GM21737 (cell line): ENCODE data around the gene RNF157.

Experiments
- ATAC-seq: cut with Tn5 transposase; IDR thresholded peaks from one replicate; pipeline ENCODE4 v1.9.1; 2021; ENCODE audit warnings: mild to moderate bottlenecking, moderate library complexity; ENCODE audit not compliant: unreplicated experiment

Gene RNF157

GRCh38 chr17:76240461-76241203 lies at the start of gene RNF157:
Gene RNF157, minus strand, starts transcription at chr17:76240493. Its CDS starts 253 bp downstream, at chr17:76240240.
- ATAC-seq, result peak; percentile 54

DNA sequence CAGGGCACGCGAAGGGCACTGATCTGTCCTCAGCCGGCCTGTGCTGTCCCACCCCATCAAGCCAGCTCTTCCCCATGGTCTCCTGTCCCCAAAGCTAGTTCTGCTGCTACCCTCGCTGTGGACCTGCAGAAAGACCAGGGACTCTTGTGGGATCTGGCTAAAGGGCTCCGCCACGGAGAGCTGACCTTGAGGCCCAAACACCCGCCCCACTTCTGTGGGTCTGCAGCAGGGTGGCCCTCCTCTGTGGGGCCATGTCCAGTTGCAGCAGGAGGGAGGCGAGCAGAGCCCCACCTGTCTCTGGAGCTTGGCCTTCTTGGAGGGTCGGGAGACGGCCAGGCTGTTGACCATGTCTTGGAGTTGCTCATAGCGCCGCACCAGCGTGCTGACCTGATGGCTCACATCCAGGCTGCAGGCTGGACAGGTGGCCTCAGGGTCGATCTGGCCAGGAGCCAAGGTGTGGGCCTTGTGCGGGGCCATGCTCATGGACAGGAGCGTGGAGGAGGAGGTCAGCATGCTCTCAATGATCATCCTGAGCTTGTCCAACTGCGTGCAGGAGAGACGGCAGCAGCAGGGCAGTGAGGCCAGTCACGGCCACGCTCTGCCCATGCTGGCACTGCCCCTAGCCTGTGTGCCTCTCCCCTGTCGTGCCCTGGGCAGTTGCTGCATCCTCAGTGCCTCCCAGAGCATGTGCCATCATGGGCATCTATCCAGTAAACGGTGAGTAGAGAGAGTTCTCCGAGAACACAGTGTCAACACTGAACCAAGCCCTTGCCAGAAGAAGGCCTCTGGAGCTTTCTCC lies 41.5 kb upstream of the RNF157 start:
- ATAC-seq, result no peak

DNA sequence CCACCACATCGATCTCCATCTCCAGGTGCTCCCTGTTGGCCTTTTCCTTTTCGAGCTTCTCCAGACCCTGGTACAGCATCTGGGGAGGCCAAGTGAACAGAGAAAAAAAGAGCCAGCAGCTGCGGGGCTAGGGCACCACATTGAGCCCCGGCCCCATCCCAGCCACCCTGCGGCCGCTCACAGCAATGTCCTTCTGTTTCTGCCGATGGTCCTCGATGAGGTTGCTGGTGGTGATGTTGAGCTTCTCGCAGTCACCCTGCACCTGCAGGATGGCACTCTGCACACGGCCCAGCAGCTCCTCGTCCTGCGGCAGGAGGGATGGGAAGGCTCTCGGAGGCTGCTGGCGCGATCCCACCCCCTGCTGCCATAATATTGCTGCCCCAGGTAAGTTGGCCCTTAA lies 40.4 kb upstream of the RNF157 start:
- no peak for ATAC-seq

- ATAC-seq, result no peak
Observed at GRCh38 chr17:76279742-76280287, 39.5 kb upstream of the RNF157 start.

DNA sequence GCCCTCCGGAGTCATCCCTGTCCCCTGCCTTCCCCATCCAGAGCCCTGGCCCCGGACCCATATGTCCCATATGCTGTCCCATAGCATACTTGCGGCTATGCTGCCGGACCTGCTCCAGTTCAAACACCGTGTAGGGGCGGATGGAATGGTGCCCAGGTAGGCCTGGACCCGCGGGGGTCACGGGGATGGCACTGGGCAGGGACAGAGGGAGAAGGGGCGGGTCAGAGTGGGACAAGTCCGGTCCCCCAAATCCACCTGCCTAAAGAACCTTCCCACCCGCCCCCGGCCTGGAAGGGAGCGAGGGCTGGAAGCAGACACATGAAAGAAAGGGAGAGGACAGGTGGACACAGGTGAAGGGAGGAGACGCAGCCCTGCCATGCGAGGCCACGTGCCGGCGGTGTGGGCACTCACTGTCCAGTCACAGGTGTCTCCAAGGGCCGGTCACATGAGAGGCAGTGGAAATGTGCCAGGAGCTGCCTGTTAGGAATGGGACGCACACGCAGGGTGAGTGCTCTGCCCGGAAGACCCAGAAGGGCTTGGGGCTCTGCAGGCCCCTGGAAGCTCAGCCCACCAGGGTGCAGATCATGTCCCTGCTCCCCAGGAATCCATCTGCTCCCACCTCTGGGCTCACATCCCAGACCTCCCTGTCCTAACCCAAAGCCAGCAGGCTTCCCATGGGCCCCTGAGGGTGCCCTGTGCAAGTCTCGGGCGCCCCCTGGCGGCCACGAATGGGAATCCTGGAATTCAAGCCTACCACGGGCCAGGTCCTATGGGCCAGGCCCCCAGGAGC lies 38.9 kb upstream of the RNF157 start:
- ATAC-seq, result no peak

DNA sequence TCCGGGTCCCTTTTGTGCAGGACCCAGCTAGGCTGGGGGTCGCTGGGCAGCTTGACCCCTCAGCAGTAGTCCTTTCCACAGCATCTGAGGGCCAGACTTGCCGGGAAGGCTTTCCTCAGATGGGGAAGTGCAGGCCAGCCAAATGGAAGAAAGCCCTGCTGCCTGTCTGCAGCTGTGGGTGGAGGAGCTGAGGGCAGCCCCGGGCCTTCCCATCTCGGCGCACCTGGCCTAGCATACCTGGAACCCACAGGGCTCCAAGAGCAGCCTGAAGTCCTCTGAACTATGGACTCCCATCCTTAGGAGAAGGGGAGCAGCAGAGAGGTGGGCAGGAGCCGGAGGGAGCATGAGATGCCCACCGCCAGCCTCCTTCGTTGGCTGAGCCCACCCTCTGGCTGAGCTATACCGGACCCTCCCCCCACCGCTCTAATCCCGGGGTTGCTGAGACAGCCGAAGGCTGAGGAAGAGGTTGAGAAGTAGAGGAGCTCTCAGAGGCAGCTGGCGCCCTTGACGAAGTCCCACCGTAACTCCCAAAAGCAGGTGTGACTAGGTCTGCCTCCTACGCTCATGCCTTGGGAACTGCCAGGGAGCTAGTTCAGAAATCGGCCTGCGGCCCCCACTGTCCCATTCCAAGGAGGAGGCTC lies 38.1 kb upstream of the RNF157 start:
- ATAC-seq, result no peak

DNA sequence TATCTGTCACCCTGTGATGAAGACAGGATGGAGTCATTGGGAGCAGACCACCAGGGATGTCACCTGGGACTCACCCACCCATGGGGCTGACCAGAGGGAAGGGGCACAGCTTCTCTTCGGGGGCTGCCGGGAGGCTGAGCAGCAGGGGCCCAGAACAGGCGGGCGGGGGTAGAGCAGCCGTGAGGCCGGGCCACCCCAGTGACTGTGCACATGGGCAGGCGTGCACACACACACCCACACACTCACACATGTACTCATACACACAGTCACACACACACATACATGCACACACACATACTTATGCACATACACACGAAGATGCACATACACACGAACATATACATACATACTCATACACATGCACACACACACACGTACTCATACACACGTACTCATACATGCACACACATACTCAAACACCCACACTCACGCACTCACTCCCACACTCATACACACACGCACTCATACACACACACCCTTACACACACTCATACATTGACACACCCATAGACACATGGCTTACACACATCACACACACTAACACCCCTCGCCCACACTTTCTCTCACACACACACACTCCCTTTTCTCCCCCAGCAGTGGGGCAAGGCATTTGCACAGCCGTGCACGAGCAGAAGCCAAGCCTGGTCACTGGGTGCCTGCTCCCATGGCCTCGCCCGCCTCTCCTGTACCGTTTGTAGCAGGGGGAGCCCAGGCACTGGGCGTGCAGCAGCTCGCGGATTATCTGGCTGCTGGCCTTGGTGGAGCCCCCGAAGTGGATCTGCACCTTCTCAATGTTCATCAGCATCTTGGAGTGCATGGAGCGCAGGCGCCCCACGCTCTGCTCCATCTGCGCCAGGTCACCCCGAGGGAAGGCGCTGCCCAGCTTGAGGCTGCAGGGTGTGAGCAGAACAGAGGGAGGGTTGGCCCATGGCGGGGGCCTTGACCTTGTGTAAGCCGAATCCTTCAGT lies 37.3 kb upstream of the RNF157 start:
- no peak for ATAC-seq

DNA sequence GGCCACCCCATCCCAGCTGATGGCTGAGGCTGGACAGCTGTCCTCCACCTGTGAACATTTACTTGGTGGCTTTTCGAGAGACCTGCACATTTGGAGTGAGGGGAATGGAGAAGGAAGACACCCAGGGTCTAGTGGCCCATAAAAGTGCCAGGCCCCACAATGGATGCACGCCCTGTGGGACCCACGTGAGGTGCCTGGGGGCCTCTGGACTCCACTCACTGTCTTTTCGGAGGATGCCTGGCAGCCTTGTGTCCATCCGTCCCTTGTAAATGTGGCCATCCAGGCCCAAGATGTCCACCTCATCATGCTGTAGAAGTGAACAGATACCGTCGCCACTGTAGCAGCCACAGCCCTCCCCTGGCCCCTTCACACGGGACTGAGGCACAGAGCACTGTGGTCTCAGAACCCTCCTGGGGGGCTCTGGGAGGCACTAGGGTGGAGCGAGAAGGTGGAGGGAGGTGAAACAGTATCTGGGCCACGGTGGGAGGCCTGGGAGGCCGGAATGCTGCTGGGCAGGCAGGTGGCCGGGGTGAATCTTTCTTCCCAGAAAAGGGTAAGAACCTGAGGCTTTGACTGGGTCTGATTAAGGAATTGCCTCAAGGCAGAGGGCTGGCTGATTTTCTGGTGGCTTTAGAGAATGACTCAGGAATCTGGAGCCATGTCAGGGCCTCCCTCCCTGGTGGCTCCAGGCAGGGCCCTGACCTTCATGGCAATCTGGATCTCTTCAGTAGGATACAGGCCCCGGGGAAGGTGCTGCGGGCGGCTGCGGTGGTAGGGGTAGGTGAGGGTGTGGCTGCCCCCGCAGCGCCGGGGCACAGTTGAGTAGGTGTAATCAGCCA lies 36.4 kb upstream of the RNF157 start:
- no peak for ATAC-seq

- no peak for ATAC-seq
Observed at GRCh38 chr17:76276069-76276431, 35.8 kb upstream of the RNF157 start.

DNA sequence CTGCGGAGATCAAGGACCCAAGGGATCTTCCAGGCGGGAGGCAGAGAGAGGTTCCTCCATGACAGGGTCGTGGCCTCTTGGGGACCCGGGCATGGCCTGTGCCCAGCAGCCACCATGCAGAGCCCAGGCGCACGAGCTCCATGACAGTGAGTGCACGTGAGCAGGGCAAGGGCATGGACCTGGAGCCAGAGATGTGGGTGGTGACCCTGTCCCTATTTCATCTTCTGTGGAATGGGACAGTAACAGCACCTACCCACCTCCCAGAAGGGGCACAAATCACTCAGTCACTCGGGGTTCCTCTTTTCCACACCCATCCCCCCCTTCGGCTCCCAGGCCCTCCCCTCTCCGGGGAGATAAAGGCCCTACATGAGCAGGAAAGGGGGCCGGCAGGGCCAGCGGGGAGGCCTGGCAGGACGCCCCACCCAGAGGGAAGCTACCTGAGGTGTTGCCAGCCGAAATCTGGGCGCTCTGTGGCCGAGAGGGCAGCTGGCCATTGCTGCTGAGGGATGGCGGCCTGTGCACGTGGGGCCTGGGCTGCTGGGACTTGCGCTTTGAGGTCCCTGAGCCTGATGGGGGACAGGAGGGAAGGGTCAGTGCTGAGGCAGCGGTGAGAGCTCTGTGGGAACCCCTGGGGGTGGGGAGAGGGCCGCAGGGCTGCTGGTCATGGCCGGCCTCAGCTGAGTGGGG lies 35.2 kb upstream of the RNF157 start:
- ATAC-seq, result no peak

- ATAC-seq, result no peak
Observed at GRCh38 chr17:76274112-76274956, 34.0 kb upstream of the RNF157 start.

GRCh38 chr17:76273445-76274111 lies 33.3 kb upstream of the RNF157 start:
- ATAC-seq, result no peak

GRCh38 chr17:76272541-76273444 lies 32.5 kb upstream of the RNF157 start:
- ATAC-seq, result peak; percentile 7

DNA sequence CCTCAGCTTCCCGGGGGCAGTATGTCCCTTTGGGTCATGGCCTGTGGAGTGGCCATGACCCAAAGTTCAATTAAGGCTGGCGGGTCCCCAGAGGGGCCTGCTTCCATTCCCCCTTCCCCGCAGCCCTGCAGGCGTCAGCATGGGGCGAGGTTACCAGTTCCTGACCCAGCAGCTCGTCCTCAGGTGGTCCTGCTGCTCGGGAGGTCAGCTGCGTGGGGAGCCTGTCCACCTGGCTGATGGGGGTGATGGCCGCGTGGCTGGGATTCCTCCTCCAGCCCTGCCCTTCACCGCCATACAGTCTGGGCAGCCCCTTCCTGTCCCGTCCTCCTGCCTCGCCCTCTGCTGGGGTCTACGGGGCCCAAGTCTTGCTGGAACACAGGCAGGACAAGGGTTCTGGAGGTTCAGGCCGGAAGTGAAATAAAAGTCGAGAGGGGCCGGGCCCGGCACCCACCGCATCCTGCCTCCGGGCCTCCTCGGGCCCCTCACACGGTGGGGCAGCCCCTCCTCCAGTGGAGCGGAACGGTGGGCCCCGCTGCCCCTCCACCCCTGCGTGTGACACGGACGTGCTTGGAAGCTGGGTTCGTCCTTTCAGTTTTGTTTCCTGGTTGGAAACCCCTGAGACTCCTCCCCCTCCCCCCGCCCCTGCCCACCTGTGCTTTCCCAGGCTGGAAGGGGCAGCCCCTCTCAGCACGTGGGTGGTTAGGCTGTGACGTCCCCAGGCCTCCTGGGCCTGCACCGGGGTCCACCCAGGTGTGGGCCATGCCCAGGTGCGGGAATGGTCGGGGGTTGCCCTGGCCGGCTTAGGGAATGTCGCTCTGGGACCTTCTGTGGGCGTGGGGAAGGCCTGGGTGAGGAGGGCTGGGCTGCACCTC lies 31.6 kb upstream of the RNF157 start:
- ATAC-seq, result peak; percentile 44
